Activated T-helper 1 cell treated with anti-CD3 and anti-CD28 coated beads, Interleukin-12 subunit alpha, Interleukin-12 subunit beta, Interleukin-2, Interleukin-4 antibody, amounts not matched to agents 30 ng/mL and 10 ng/mL and 1 ng/mL, durations not matched to agents 14 hours and 24 hours and 36 hours (primary cell): ENCODE results near the gene TMPRSS3. TPM values are rescaled to one million over a fixed set of nuclear protein-coding genes. Genes with fewer than 3 reads are reported as not detected.

ENCODE experiments used
- DNase-seq: peaks from one replicate; pipeline ENCODE4 v3.0.0; 2021; ENCODE audit warnings: low spot score
- H3K27ac Mint-ChIP-seq: one replicate; pipeline ENCODE4 v1.8.0; 2021; ENCODE audit warnings: mild to moderate bottlenecking, mixed read lengths
- H3K27me3 Mint-ChIP-seq: one replicate; pipeline ENCODE4 v1.8.0; 2022; ENCODE audit warnings: mild to moderate bottlenecking, moderate library complexity, mixed read lengths; ENCODE audit not compliant: insufficient read depth
- H3K36me3 Mint-ChIP-seq: one replicate; pipeline ENCODE4 v1.8.0; 2021; ENCODE audit warnings: low read depth, mixed read lengths
- H3K4me1 Mint-ChIP-seq: one replicate; pipeline ENCODE4 v1.8.0; 2021; ENCODE audit warnings: low read depth, mixed read lengths
- H3K4me3 Mint-ChIP-seq: one replicate; pipeline ENCODE4 v1.8.0; 2021; ENCODE audit warnings: mild to moderate bottlenecking, moderate library complexity, mixed read lengths
- H3K9me3 Mint-ChIP-seq: one replicate; pipeline ENCODE4 v1.8.0; 2021; ENCODE audit warnings: mixed read lengths
- intact Hi-C: fragments of 100-400 bp; cut with micrococcal nuclease; formaldehyde crosslinking; loops from one replicate; pipeline ENCODE4 v1.15.1; 2024
- total RNA-seq: library from RNA; stranded (reverse); gene quantifications from 2 replicates; pipeline ENCODE4 v1.2.3, GENCODE V29; 2022

The TMPRSS3 gene
- total RNA-seq, 1 donor from 2014 or later: 33.7 TPM

- intact Hi-C loops: no loop called here
- Mint-ChIP-seq H3K4me1 (no peaks in the 10 kb centered on the region), H3K9me3 (peaks cover 18% of the 10 kb centered on the region), H3K4me3 (no peak overlapping the region), H3K27me3 (peaks cover 48% of the 10 kb centered on the region), H3K27ac (no peak overlapping the region), H3K36me3 (peaks cover 2% of the 10 kb centered on the region)
- no peak for DNase-seq
These were observed 64.2 kb downstream of the TMPRSS3 start for GRCh38 chr21:42331660-42332059.

GRCh38 chr21:42330380-42331371 lies 65.2 kb downstream of the TMPRSS3 start:
- DNase-seq: no peak
- Mint-ChIP-seq H3K4me1 (no peaks in the 10 kb centered on the region), H3K27me3 (peaks cover 47% of the 10 kb centered on the region), H3K27ac (no peak overlapping the region), H3K36me3 (peaks cover 2% of the 10 kb centered on the region), H3K4me3 (no peak overlapping the region), H3K9me3 (peaks cover 18% of the 10 kb centered on the region)
- intact Hi-C loops: no loop called here

- Mint-ChIP-seq H3K27me3 (peaks cover 37% of the 10 kb centered on the region), H3K27ac (no peak overlapping the region), H3K4me1 (no peaks in the 10 kb centered on the region), H3K4me3 (no peak overlapping the region), H3K36me3 (no peaks in the 10 kb centered on the region), H3K9me3 (no peaks in the 10 kb centered on the region)
- intact Hi-C loops: no loop called here
- no peak for DNase-seq
These were observed 71.0 kb downstream of the TMPRSS3 start for GRCh38 chr21:42324896-42325295.

Other genes with a start within 250 kb of the TMPRSS3 start
- 9.3 and 10.2 TPM in 2 replicates for gene ABCG1, start 176.9 kb downstream of the TMPRSS3 start, total RNA-seq
- not detected in 2 replicates for gene TFF3, start 80.6 kb downstream of the TMPRSS3 start, total RNA-seq
- gene TFF2, start 45.1 kb downstream of the TMPRSS3 start, total RNA-seq: not detected in 2 replicates
- gene TFF1, start 29.5 kb downstream of the TMPRSS3 start, total RNA-seq: not detected in 2 replicates
- 69.1 and 70.8 TPM in 2 replicates for gene UBASH3A, start 7.8 kb upstream of the TMPRSS3 start, total RNA-seq
- gene RSPH1, start 100.2 kb upstream of the TMPRSS3 start, total RNA-seq: not detected in 2 replicates
- gene SLC37A1, start 117.8 kb upstream of the TMPRSS3 start, total RNA-seq: 21.9 and 25.0 TPM in 2 replicates